Adrenal gland (tissue), 5 donors: ENCODE measurements around the gene ACSL4.

Source experiments
- CTCF ChIP-seq, 6 experiments: fragments of 450-650 bp in 4 of 6; fragments of 200-600 bp in 2 of 6; sonication (generic) in 1 of 6; IDR thresholded peaks; 1 replicate in 5 of 6; 2 replicates in 1 of 6; pipeline versions ENCODE4 v1.5.1 to v1.8.0; 2016 to 2021; ENCODE audit warnings: antibody characterized with exemption in 6 of 6, mild to moderate bottlenecking in 2 of 6, moderate library complexity in 1 of 6
- POLR2A ChIP-seq, 2 donors: fragments of 450-650 bp; IDR thresholded peaks; one replicate each; pipeline ENCODE4 v1.6.1; 2017; ENCODE audit warnings: antibody characterized with exemption in 2 of 2, mild to moderate bottlenecking in 2 of 2, moderate library complexity in 1 of 2
- donor health status: DM: no; HTN: no; CAD: no.

- TF ChIP-seq CTCF (IDR thresholded peaks at IDR 0.05) (no peak), POLR2A (IDR thresholded peaks at IDR 0.05) (no peak)
These were observed 109.1 kb downstream of the ACSL4 start for GRCh38 chrX:109623997-109624396.
